Thoracic aorta (tissue), 2 donors: ENCODE measurements around the gene CYP24A1. TPM values are rescaled to one million over a fixed set of nuclear protein-coding genes. Genes with fewer than 3 reads are reported as not detected.

Experiments used
- ATAC-seq: fragments of 150-250 bp; one replicate; pipeline ENCODE4 v1.8.0; 2017; ENCODE audit warnings: low read depth; ENCODE audit not compliant: insufficient number of reproducible peaks, low FRiP score
- DNase-seq: peaks from one replicate; pipeline ENCODE4 v3.0.0-alpha.2; 2020; ENCODE audit warnings: low spot score
- H3K27ac ChIP-seq, 2 donors: fragments of 200-600 bp; sonication (generic); 1 replicate in 1 of 2; 2 replicates in 1 of 2; pipeline ENCODE4 v1.5.1; 2016; ENCODE audit warnings: mild to moderate bottlenecking in 2 of 2, moderate library complexity in 2 of 2
- H3K27me3 ChIP-seq: fragments of 200-600 bp; sonication (generic); replicated peaks from 2 replicates; pipeline ENCODE4 v1.6.0; 2016; ENCODE audit warnings: mild to moderate bottlenecking; ENCODE audit not compliant: insufficient read depth
- H3K36me3 ChIP-seq: fragments of 200-600 bp; sonication (generic); one replicate; pipeline ENCODE4 v1.5.1; 2016
- H3K4me1 ChIP-seq, 2 donors: fragments of 200-600 bp; sonication (generic); 1 replicate in 1 of 2; 2 replicates in 1 of 2; pipeline versions ENCODE4 v1.5.1 to v1.6.0; 2016; ENCODE audit warnings: low read depth in 2 of 2, mild to moderate bottlenecking in 1 of 2; ENCODE audit not compliant: control insufficient read depth in 1 of 2
- H3K4me3 ChIP-seq: fragments of 200-600 bp; sonication (generic); 2 replicates; pipeline ENCODE4 v1.5.1; 2016; ENCODE audit warnings: mild to moderate bottlenecking
- H3K9me3 ChIP-seq: fragments of 200-600 bp; sonication (generic); 2 replicates; pipeline ENCODE4 v1.5.1; 2016
- CTCF ChIP-seq: fragments of 200-600 bp; sonication (generic); IDR thresholded peaks from one replicate; pipeline ENCODE4 v1.5.1; 2019; ENCODE audit warnings: antibody characterized with exemption
- total RNA-seq, 2 donors: library from RNA; depleted of rRNA; stranded (reverse); fragments of >200 nt; gene quantifications; one replicate each; pipeline versions ENCODE4 v1.1.0 to v1.2.3, GENCODE V29; 2016

Gene CYP24A1
- total RNA-seq, 2 donors from 2014 or later, result not detected

- H3K27ac ChIP-seq, result no peak overlapping the region
- TF ChIP-seq CTCF, result no peak
- H3K4me1 ChIP-seq, result no peaks in the 10 kb centered on the region
- DNase-seq (no peak), ATAC-seq (no peak)
- H3K9me3 ChIP-seq, result no peaks in the 10 kb centered on the region
- no peak overlapping the region for H3K4me3 ChIP-seq
- H3K36me3 ChIP-seq, result no peaks in the 10 kb centered on the region
- no peaks in the 10 kb centered on the region for H3K27me3 ChIP-seq
Measured at GRCh38 chr20:54151511-54152226, 22.1 kb downstream of the CYP24A1 start.

- no peaks in the 10 kb centered on the region for H3K4me1 ChIP-seq
- no peak for TF ChIP-seq CTCF
Measured at GRCh38 chr20:54151075-54151439, 22.7 kb downstream of the CYP24A1 start.

GRCh38 chr20:54149765-54150264 is 24.0 kb downstream of the CYP24A1 start:
- Histone ChIP-seq H3K9me3 (no peaks in the 10 kb centered on the region), H3K4me1 (no peaks in the 10 kb centered on the region), H3K36me3 (no peaks in the 10 kb centered on the region), H3K27me3 (no peaks in the 10 kb centered on the region), H3K4me3 (no peak overlapping the region), H3K27ac (no peak overlapping the region)
- TF ChIP-seq CTCF, result no peak
- ATAC-seq (no peak), DNase-seq (no peak)

More at GRCh38 chr20:54151075-54151439, 22.7 kb downstream of the CYP24A1 start:
- DNase-seq (no peak), ATAC-seq (no peak)
- no peaks in the 10 kb centered on the region for H3K27me3 ChIP-seq
- H3K4me3 ChIP-seq, result no peak overlapping the region
- no peak overlapping the region for H3K27ac ChIP-seq
- H3K9me3 ChIP-seq, result no peaks in the 10 kb centered on the region
- H3K36me3 ChIP-seq, result no peaks in the 10 kb centered on the region

- no peak for ATAC-seq
Measured at GRCh38 chr20:54148947-54149764, 24.6 kb downstream of the CYP24A1 start.

More at GRCh38 chr20:54148947-54149764, 24.6 kb downstream of the CYP24A1 start:
- no peaks in the 10 kb centered on the region for H3K36me3 ChIP-seq
- H3K27me3 ChIP-seq, result no peaks in the 10 kb centered on the region
- H3K9me3 ChIP-seq, result no peaks in the 10 kb centered on the region
- H3K4me1 ChIP-seq, result no peaks in the 10 kb centered on the region
- H3K4me3 ChIP-seq, result no peak overlapping the region
- TF ChIP-seq CTCF, result no peak
- DNase-seq, result no peak
- no peak overlapping the region for H3K27ac ChIP-seq
